Endothelial cell (in vitro differentiated cells): Measurements from ENCODE around the gene PLXNC1. TPM values are rescaled to one million over a fixed set of nuclear protein-coding genes. Genes with fewer than 3 reads are reported as not detected.

Source experiments
- DNase-seq: peaks from one replicate; pipeline ENCODE4 v3.0.0; 2021; ENCODE audit warnings: low spot score
- H3K27ac Mint-ChIP-seq: one replicate; pipeline ENCODE4 v1.8.0; 2021; ENCODE audit warnings: mixed read lengths, inconsistent platforms; ENCODE audit not compliant: unreplicated experiment
- H3K27me3 Mint-ChIP-seq: one replicate; pipeline ENCODE4 v1.8.0; 2021; ENCODE audit warnings: mild to moderate bottlenecking, moderate library complexity, mixed read lengths, inconsistent platforms; ENCODE audit not compliant: unreplicated experiment
- H3K36me3 Mint-ChIP-seq: one replicate; pipeline ENCODE4 v1.8.0; 2021; ENCODE audit warnings: mild to moderate bottlenecking, low read depth, mixed read lengths, inconsistent platforms; ENCODE audit not compliant: unreplicated experiment
- H3K4me1 Mint-ChIP-seq: one replicate; pipeline ENCODE4 v1.8.0; 2021; ENCODE audit warnings: mild to moderate bottlenecking, mixed read lengths, inconsistent platforms; ENCODE audit not compliant: unreplicated experiment
- H3K4me3 Mint-ChIP-seq: one replicate; pipeline ENCODE4 v1.8.0; 2021; ENCODE audit warnings: mild to moderate bottlenecking, mixed read lengths, inconsistent platforms; ENCODE audit not compliant: unreplicated experiment
- H3K9me3 Mint-ChIP-seq: one replicate; pipeline ENCODE4 v1.8.0; 2021; ENCODE audit warnings: mixed read lengths, inconsistent platforms; ENCODE audit not compliant: unreplicated experiment
- CTCF ChIP-seq: fragments of 200-600 bp; sonication (generic); IDR thresholded peaks from one replicate; pipeline ENCODE4 v1.5.0; 2021; ENCODE audit warnings: antibody characterized with exemption; ENCODE audit not compliant: unreplicated experiment
- total RNA-seq: library from RNA; stranded (reverse); fragmentation: NEBNext Ultra II Directional; extraction: Animal tissue kit (Norgen Biotek cat#: 25700); gene quantifications from one replicate; pipeline ENCODE4 v1.2.1, GENCODE V29; 2021; ENCODE audit not compliant: unreplicated experiment

Gene PLXNC1
- total RNA-seq, 1 donor from 2014 or later, result 1.1 TPM

- no peak for DNase-seq
- no peak for TF ChIP-seq CTCF
- H3K4me1 Mint-ChIP-seq, result no peaks in the 10 kb centered on the region
- no peak overlapping the region for H3K27ac Mint-ChIP-seq
- H3K4me3 Mint-ChIP-seq, result no peak overlapping the region
- H3K9me3 Mint-ChIP-seq, result no peaks in the 10 kb centered on the region
- no peaks in the 10 kb centered on the region for H3K27me3 Mint-ChIP-seq
- H3K36me3 Mint-ChIP-seq, result no peaks in the 10 kb centered on the region
Measured at GRCh38 chr12:94248582-94248981, 100.2 kb downstream of the PLXNC1 start.

GRCh38 chr12:94250130-94250529 is 101.8 kb downstream of the PLXNC1 start:
- no peak overlapping the region for H3K27ac Mint-ChIP-seq
- no peak for DNase-seq
- TF ChIP-seq CTCF, result no peak
- H3K9me3 Mint-ChIP-seq, result no peaks in the 10 kb centered on the region
- H3K4me1 Mint-ChIP-seq, result no peaks in the 10 kb centered on the region
- no peaks in the 10 kb centered on the region for H3K36me3 Mint-ChIP-seq
- no peak overlapping the region for H3K4me3 Mint-ChIP-seq
- H3K27me3 Mint-ChIP-seq, result no peaks in the 10 kb centered on the region

DNA sequence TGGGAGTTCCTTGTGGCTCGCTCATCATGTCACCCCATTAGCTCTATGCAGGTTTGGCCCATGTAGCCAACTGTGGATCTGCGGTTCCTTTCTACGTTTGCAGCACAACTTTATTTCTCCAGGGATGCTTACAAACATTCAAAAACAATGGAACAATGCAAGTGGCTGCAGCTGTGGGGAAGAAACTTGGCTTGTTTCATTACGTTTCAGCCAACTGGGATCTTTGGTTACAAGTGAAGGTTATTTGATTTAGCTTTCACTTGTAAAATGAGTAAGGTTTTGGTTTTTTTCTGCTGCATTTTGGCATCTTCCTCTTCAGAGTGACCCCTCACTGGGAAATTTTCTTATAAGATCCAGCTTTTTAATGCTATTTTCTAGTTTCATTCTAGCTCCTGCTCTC is 105.9 kb downstream of the PLXNC1 start:
- no peak for DNase-seq
- no peak for TF ChIP-seq CTCF
- H3K27ac Mint-ChIP-seq, result no peak overlapping the region
- H3K27me3 Mint-ChIP-seq, result no peaks in the 10 kb centered on the region
- no peaks in the 10 kb centered on the region for H3K9me3 Mint-ChIP-seq
- H3K36me3 Mint-ChIP-seq, result no peaks in the 10 kb centered on the region
- no peaks in the 10 kb centered on the region for H3K4me1 Mint-ChIP-seq
- no peak overlapping the region for H3K4me3 Mint-ChIP-seq

- TF ChIP-seq CTCF, result no peak
- H3K27ac Mint-ChIP-seq, result no peak overlapping the region
- H3K4me3 Mint-ChIP-seq, result no peak overlapping the region
- DNase-seq, result no peak
- H3K27me3 Mint-ChIP-seq, result no peaks in the 10 kb centered on the region
- no peaks in the 10 kb centered on the region for H3K9me3 Mint-ChIP-seq
- no peaks in the 10 kb centered on the region for H3K4me1 Mint-ChIP-seq
- no peaks in the 10 kb centered on the region for H3K36me3 Mint-ChIP-seq
Measured at GRCh38 chr12:94255006-94255405, 106.6 kb downstream of the PLXNC1 start.

DNA sequence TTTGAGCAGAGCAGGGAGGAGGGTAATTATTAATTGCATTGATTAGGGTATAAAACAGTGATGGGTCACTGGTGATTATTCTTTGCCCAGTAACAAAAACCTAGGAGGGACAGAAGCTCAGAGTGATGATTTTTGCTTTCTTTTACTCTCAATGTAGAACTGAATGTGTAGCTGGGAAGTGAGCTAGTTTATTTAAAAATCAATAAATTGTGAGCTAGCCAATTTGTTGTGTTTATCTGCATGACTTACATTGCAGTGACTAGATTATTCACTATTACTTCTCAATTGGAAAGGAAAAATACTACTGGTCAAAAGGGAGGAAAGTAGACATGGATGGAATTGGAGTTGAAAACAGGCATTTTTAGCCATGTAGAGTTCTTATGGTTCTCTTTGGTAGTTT is 107.1 kb downstream of the PLXNC1 start:
- Mint-ChIP-seq H3K4me3 (no peak overlapping the region), H3K27ac (no peak overlapping the region), H3K27me3 (no peaks in the 10 kb centered on the region), H3K9me3 (no peaks in the 10 kb centered on the region), H3K4me1 (no peaks in the 10 kb centered on the region), H3K36me3 (no peaks in the 10 kb centered on the region)
- no peak for TF ChIP-seq CTCF
- DNase-seq, result no peak
